Measurements from ENCODE around the gene ARHGAP24. TPM values are rescaled to one million over a fixed set of nuclear protein-coding genes. Genes with fewer than 3 reads are reported as not detected.

ARHGAP24 gene
- total RNA-seq, 1 experiment from 2014 or later = 2.1 TPM

GRCh38 chr4:85571008-85571407 is 96.1 kb downstream of the ARHGAP24 start:
- H3K4me1 Mint-ChIP-seq = peaks cover 5% of the 10 kb centered on the region
- POLR2A ChIA-PET = no interaction called here
- TF ChIP-seq ZNF396 (CRISPR knock-in tag; IDR thresholded peaks at IDR 0.05; ENCODE audit: borderline replicate concordance) = no peak
- no peak for TF ChIP-seq ZNF532 (CRISPR knock-in tag; IDR thresholded peaks at IDR 0.05; ENCODE audit: borderline replicate concordance)
- TF ChIP-seq CBFB (CRISPR knock-in tag; IDR thresholded peaks at IDR 0.05; ENCODE audit: low read depth) = no peak
- no peak for TF ChIP-seq ETV6 (CRISPR knock-in tag; IDR thresholded peaks at IDR 0.05)
- TF ChIP-seq USF1 (CRISPR knock-in tag; IDR thresholded peaks at IDR 0.05) = no peak
- no peak for TF ChIP-seq ERG (CRISPR knock-in tag; IDR thresholded peaks at IDR 0.05)
- TF ChIP-seq ATF1 (CRISPR knock-in tag; IDR thresholded peaks at IDR 0.05) = no peak
- no peak for TF ChIP-seq PRRX2 (CRISPR knock-in tag; IDR thresholded peaks at IDR 0.05)
- no peak for TF ChIP-seq NFE2L1 (CRISPR knock-in tag; IDR thresholded peaks at IDR 0.05)
- TF ChIP-seq ELF4 (CRISPR knock-in tag; IDR thresholded peaks at IDR 0.05; ENCODE audit: low read depth) = no peak
- H3K4me3 Mint-ChIP-seq = no peak overlapping the region
- H3K36me3 Mint-ChIP-seq = no peaks in the 10 kb centered on the region
- ATAC-seq (no peak), DNase-seq (ENCODE audit: low spot score) (no peak)
- no peaks in the 10 kb centered on the region for H3K9me3 Mint-ChIP-seq
- H3K27ac Mint-ChIP-seq = no peak overlapping the region
- H3K27me3 Mint-ChIP-seq (ENCODE audit: low read depth) = no peaks in the 10 kb centered on the region
- CTCF ChIA-PET = no interaction called here

- DNase-seq (ENCODE audit: low spot score) = no peak
- Mint-ChIP-seq H3K4me3 (no peak overlapping the region), H3K36me3 (no peaks in the 10 kb centered on the region), H3K27me3 (ENCODE audit: low read depth) (no peaks in the 10 kb centered on the region), H3K27ac (no peak overlapping the region), H3K4me1 (peaks cover 5% of the 10 kb centered on the region), H3K9me3 (no peaks in the 10 kb centered on the region)
- no peak for ATAC-seq
- ChIA-PET POLR2A (no interaction called here), CTCF (no interaction called here)
- TF ChIP-seq NR1H2 (CRISPR knock-in tag; IDR thresholded peaks at IDR 0.05) (no peak), PRRX2 (CRISPR knock-in tag; IDR thresholded peaks at IDR 0.05) (no peak), ZNF671 (CRISPR knock-in tag; IDR thresholded peaks at IDR 0.05) (no peak), ZBTB43 (CRISPR knock-in tag; IDR thresholded peaks at IDR 0.05) (no peak), PREB (CRISPR knock-in tag; IDR thresholded peaks at IDR 0.05; ENCODE audit: borderline replicate concordance) (no peak), IRF1 (CRISPR knock-in tag; IDR thresholded peaks at IDR 0.05) (no peak), NFE2L1 (CRISPR knock-in tag; IDR thresholded peaks at IDR 0.05) (no peak), ERG (CRISPR knock-in tag; IDR thresholded peaks at IDR 0.05) (no peak), ZMAT4 (CRISPR knock-in tag; IDR thresholded peaks at IDR 0.05) (no peak), E2F5 (CRISPR knock-in tag; IDR thresholded peaks at IDR 0.05) (no peak), RELA (CRISPR knock-in tag; IDR thresholded peaks at IDR 0.05; ENCODE audit: borderline replicate concordance) (no peak), HMGXB4 (CRISPR knock-in tag; IDR thresholded peaks at IDR 0.05) (no peak)
These were observed 98.3 kb downstream of the ARHGAP24 start for GRCh38 chr4:85573270-85573669.
